HT-29 (cell line): ENCODE measurements around the gene CEND1. TPM values are rescaled to one million over a fixed set of nuclear protein-coding genes. Genes with fewer than 3 reads are reported as not detected.

Source experiments
- DNase-seq: peaks from one replicate; pipeline ENCODE4 v3.0.0-alpha.2; 2015; ENCODE audit warnings: low spot score
- total RNA-seq: library from RNA; depleted of rRNA; stranded (reverse); fragments of >200 nt; shearing (Covaris generic); gene quantifications from 2 replicates; pipeline ENCODE4 v1.2.3, GENCODE V29; 2014; rRNA removed

The CEND1 gene
- total RNA-seq, result 0.47 TPM in 1 of 2 replicates, not detected in the other

GRCh38 chr11:789943-790342 lies at the start of gene CEND1:
TSS of gene CEND1 (minus strand) at chr11:790090. CDS start at chr11:788576, 1,514 bp downstream.
- DNase-seq, result no peak

- no peak for DNase-seq
These were observed 49.4 kb upstream of the CEND1 start for GRCh38 chr11:839280-839623.

GRCh38 chr11:838441-839279 lies 48.8 kb upstream of the CEND1 start:
- peak; percentile 86 for DNase-seq

GRCh38 chr11:837990-838307 lies 48.1 kb upstream of the CEND1 start:
- peak; percentile 23 for DNase-seq

- DNase-seq, result peak; percentile 23
These were observed 47.5 kb upstream of the CEND1 start for GRCh38 chr11:837189-837989.

- no peak for DNase-seq
These were observed 46.8 kb upstream of the CEND1 start for GRCh38 chr11:836700-837099.

- DNase-seq, result no peak
These were observed 46.4 kb upstream of the CEND1 start for GRCh38 chr11:836274-836673.

- DNase-seq, result peak; percentile 91
These were observed 44.8 kb upstream of the CEND1 start for GRCh38 chr11:834371-835316.

GRCh38 chr11:833849-834311 lies 44.0 kb upstream of the CEND1 start:
- DNase-seq, result peak; percentile 57

- peak; percentile 62 for DNase-seq
These were observed 43.4 kb upstream of the CEND1 start for GRCh38 chr11:833114-833791.

- peak; percentile 72 for DNase-seq
These were observed 42.7 kb upstream of the CEND1 start, which contains the start of gene CD151 for GRCh38 chr11:832529-833113. TSS of gene CD151 (plus strand) at chr11:832952. CDS start at chr11:836070, 3,118 bp downstream.

GRCh38 chr11:831961-832528 lies 42.2 kb upstream of the CEND1 start:
- DNase-seq, result no peak

- DNase-seq, result peak; percentile 30
These were observed 41.4 kb upstream of the CEND1 start for GRCh38 chr11:831118-831864.

- peak; percentile 95 for DNase-seq
These were observed 40.6 kb upstream of the CEND1 start for GRCh38 chr11:830295-831117.

GRCh38 chr11:829847-830294 lies 40.0 kb upstream of the CEND1 start:
- DNase-seq, result peak; percentile 58

- peak; percentile 64 for DNase-seq
These were observed 39.4 kb upstream of the CEND1 start for GRCh38 chr11:829176-829846.

- DNase-seq, result no peak
These were observed 38.8 kb upstream of the CEND1 start for GRCh38 chr11:828506-829175.
